Liver (tissue), 9 donors: Measurements from ENCODE around the gene HMGB4. TPM values are rescaled to one million over a fixed set of nuclear protein-coding genes. Genes with fewer than 3 reads are reported as not detected.

ENCODE experiments used
- DNase-seq: peaks from one replicate; pipeline ENCODE4 v3.0.0-alpha.2; 2017; ENCODE audit warnings: low spot score
- H3K27ac ChIP-seq, 2 donors: one replicate each; pipeline ENCODE4 v1.7.0; 2013; ENCODE audit warnings: inconsistent platforms in 2 of 2, low read length in 2 of 2, control low read depth in 1 of 2, low read depth in 1 of 2, mild to moderate bottlenecking in 1 of 2
- H3K27me3 ChIP-seq, 4 donors: one replicate each; pipeline versions ENCODE4 v1.6.1 to v1.7.0; 2013; ENCODE audit warnings: low read length in 3 of 4, inconsistent platforms in 1 of 4, mild to moderate bottlenecking in 1 of 4, moderate library complexity in 1 of 4; ENCODE audit not compliant: control insufficient read depth in 4 of 4, insufficient read depth in 4 of 4
- H3K36me3 ChIP-seq, 4 donors: one replicate each; pipeline versions ENCODE4 v1.6.1 to v1.7.0; 2013; ENCODE audit warnings: low read length in 3 of 4, mild to moderate bottlenecking in 3 of 4, low read depth in 1 of 4, moderate library complexity in 1 of 4; ENCODE audit not compliant: control insufficient read depth in 4 of 4, insufficient read depth in 3 of 4
- H3K4me1 ChIP-seq, 4 donors: one replicate each; pipeline versions ENCODE4 v1.6.1 to v1.7.0; 2013; ENCODE audit warnings: low read length in 3 of 4, mild to moderate bottlenecking in 3 of 4, moderate library complexity in 1 of 4; ENCODE audit not compliant: control insufficient read depth in 4 of 4, insufficient read depth in 4 of 4
- H3K4me3 ChIP-seq, 3 donors: one replicate each; pipeline versions ENCODE4 v1.6.1 to v1.7.0; 2013; ENCODE audit warnings: low read length in 3 of 3, control low read depth in 1 of 3, low read depth in 1 of 3, mild to moderate bottlenecking in 1 of 3
- H3K9ac ChIP-seq, 2 donors: one replicate each; pipeline ENCODE4 v1.7.0; 2013; ENCODE audit warnings: low read length in 2 of 2, mild to moderate bottlenecking in 2 of 2, moderate library complexity in 2 of 2, control low read depth in 1 of 2, low read depth in 1 of 2
- H3K9me3 ChIP-seq, 4 donors: one replicate each; pipeline versions ENCODE4 v1.6.1 to v1.7.0; 2013; ENCODE audit warnings: low read length in 3 of 4; ENCODE audit not compliant: control insufficient read depth in 4 of 4
- ATF3 ChIP-seq: IDR thresholded peaks from 2 replicates; pipeline ENCODE4 v1.6.1; 2016; ENCODE audit warnings: antibody characterized with exemption
- CTCF ChIP-seq: fragments of 150-350 bp; IDR thresholded peaks from 2 replicates; pipeline ENCODE4 v1.5.1; 2017; ENCODE audit warnings: improper control_type of control experiment, low read depth, low read length; ENCODE audit not compliant: missing input control
- EGR1 ChIP-seq, 2 donors: IDR thresholded peaks; 2 replicates each; pipeline ENCODE4 v1.6.1; 2016 to 2018; ENCODE audit warnings: antibody characterized with exemption in 2 of 2, low read depth in 2 of 2
- FOXA1 ChIP-seq: IDR thresholded peaks from 2 replicates; pipeline ENCODE4 v1.6.1; 2016; ENCODE audit warnings: antibody characterized with exemption
- FOXA2 ChIP-seq: IDR thresholded peaks from 2 replicates; pipeline ENCODE4 v1.6.1; 2016; ENCODE audit warnings: antibody characterized with exemption
- GABPA ChIP-seq, 2 donors: IDR thresholded peaks in 1 of 2; conservative IDR thresholded peaks in 1 of 2; 2 replicates each; pipeline ENCODE4 v1.6.1; 2016; ENCODE audit warnings: antibody characterized with exemption in 2 of 2, mild to moderate bottlenecking in 1 of 2, moderate library complexity in 1 of 2
- HNF4A ChIP-seq, 2 donors: conservative IDR thresholded peaks; 2 replicates each; pipeline ENCODE4 v1.6.1; 2016; ENCODE audit warnings: antibody characterized with exemption in 2 of 2, mild to moderate bottlenecking in 2 of 2
- HNF4G ChIP-seq: IDR thresholded peaks from 2 replicates; pipeline ENCODE4 v1.6.1; 2016; ENCODE audit warnings: antibody characterized with exemption
- JUND ChIP-seq, 2 donors: IDR thresholded peaks; 2 replicates each; pipeline ENCODE4 v1.6.1; 2016; ENCODE audit warnings: antibody characterized with exemption in 2 of 2
- NR2F2 ChIP-seq: IDR thresholded peaks from 2 replicates; pipeline ENCODE4 v1.6.1; 2016; ENCODE audit warnings: antibody characterized with exemption
- RAD21 ChIP-seq, 2 donors: IDR thresholded peaks; 2 replicates each; pipeline ENCODE4 v1.6.1; 2016; ENCODE audit warnings: antibody characterized with exemption in 2 of 2, mild to moderate bottlenecking in 2 of 2
- SP1 ChIP-seq: IDR thresholded peaks from 2 replicates; pipeline ENCODE4 v1.6.1; 2018; ENCODE audit warnings: antibody characterized with exemption, mild to moderate bottlenecking
- TAF1 ChIP-seq: conservative IDR thresholded peaks from 2 replicates; pipeline ENCODE4 v1.6.1; 2016; ENCODE audit warnings: antibody characterized with exemption, mild to moderate bottlenecking
- YY1 ChIP-seq: IDR thresholded peaks from 2 replicates; pipeline ENCODE4 v1.6.1; 2016; ENCODE audit warnings: antibody characterized with exemption, mild to moderate bottlenecking
- WGBS: extraction: QIAGEN DNeasy Blood & Tissue Kit; methylation state at CpG from one replicate; pipeline ENCODE4 v1.1.7; 2013; 5-methylcytosine and 5-hydroxymethylcytosine counted together
- polyA plus RNA-seq, 2 donors: library from polyadenylated mRNA; stranded (reverse) in 1 of 2; unstranded in 1 of 2; fragments of 200-250 nt in 1 of 2; fragments of >200 nt in 1 of 2; fragmentation: Nextera tagmentation in 1 of 2; extraction: Ambion mirVana in 1 of 2; gene quantifications; one replicate each; pipeline versions ENCODE4 v1.2.1 to v1.2.3, GENCODE V29; 2013 to 2015
- total RNA-seq, 2 donors: library from RNA; depleted of rRNA; stranded (reverse); fragments of >200 nt; gene quantifications; one replicate each; pipeline ENCODE4 v1.2.3, GENCODE V29; 2014
- TF ChIP-seq, protein P1 (sequence below): IDR thresholded peaks from 2 replicates; pipeline ENCODE4 v1.6.1; 2016; ENCODE audit warnings: antibody characterized with exemption
- TF ChIP-seq, protein P2 (sequence below): IDR thresholded peaks from 2 replicates; pipeline ENCODE4 v1.6.1; 2016; ENCODE audit warnings: antibody characterized with exemption, mild to moderate bottlenecking
- donor health status: healthy.
- donor health status: healthy.
- donor health status: healthy.
- donor health status: healthy.
- donor health status: healthy.

Gene HMGB4
- total and polyA plus RNA-seq, 4 donors: not detected

GRCh38 chr1:33821291-33821690, 42.6 kb upstream of the HMGB4 start (continued):
- TF ChIP-seq JUND (IDR thresholded peaks at IDR 0.05) (no peak), CTCF (no peak), TAF1 (no peak), NR2F2 (no peak), EGR1 (IDR thresholded peaks at IDR 0.05; ENCODE audit: low read depth in 2 of 2) (no peak)

DNA sequence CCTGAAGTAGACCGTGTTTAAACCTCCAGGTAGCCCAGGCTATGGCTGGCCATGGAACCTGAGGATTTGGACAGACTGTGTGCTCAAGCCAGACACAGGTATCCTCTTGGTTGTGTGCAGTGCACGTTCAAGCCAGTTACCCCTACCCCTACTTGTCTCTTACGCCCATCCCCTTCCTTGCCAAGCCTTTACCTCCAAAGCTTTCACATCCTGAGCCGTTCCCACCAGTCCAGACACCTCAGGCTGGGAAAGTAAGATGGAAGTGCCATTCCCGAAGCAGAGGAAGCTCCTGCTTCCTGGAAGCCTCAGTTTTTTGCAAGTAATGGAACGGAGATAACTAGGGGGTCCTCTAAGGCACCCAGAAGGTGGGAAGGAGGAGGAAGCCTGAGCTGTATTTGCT, 41.5 kb upstream of the HMGB4 start:
- Histone ChIP-seq H3K36me3 (no peaks in the 10 kb centered on the region), H3K4me3 (no peak overlapping the region), H3K4me1 (no peaks in the 10 kb centered on the region), H3K27me3 (peaks cover 0 to 2% (median 0%) of the 10 kb centered on the region in 4 donors), H3K9me3 (no peaks in the 10 kb centered on the region), H3K27ac (no peak overlapping the region), H3K9ac (no peak overlapping the region)
- no peak for DNase-seq
- whole genome bisulfite sequencing: 58% methylated on average over 6 of the region's 6 CpGs
- TF ChIP-seq, protein P1, sequence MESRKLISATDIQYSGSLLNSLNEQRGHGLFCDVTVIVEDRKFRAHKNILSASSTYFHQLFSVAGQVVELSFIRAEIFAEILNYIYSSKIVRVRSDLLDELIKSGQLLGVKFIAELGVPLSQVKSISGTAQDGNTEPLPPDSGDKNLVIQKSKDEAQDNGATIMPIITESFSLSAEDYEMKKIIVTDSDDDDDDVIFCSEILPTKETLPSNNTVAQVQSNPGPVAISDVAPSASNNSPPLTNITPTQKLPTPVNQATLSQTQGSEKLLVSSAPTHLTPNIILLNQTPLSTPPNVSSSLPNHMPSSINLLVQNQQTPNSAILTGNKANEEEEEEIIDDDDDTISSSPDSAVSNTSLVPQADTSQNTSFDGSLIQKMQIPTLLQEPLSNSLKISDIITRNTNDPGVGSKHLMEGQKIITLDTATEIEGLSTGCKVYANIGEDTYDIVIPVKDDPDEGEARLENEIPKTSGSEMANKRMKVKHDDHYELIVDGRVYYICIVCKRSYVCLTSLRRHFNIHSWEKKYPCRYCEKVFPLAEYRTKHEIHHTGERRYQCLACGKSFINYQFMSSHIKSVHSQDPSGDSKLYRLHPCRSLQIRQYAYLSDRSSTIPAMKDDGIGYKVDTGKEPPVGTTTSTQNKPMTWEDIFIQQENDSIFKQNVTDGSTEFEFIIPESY: no peak
- no peak for TF ChIP-seq RAD21 (IDR thresholded peaks at IDR 0.05)
- no peak for TF ChIP-seq FOXA2
- TF ChIP-seq SP1: no peak
- TF ChIP-seq, protein P2, sequence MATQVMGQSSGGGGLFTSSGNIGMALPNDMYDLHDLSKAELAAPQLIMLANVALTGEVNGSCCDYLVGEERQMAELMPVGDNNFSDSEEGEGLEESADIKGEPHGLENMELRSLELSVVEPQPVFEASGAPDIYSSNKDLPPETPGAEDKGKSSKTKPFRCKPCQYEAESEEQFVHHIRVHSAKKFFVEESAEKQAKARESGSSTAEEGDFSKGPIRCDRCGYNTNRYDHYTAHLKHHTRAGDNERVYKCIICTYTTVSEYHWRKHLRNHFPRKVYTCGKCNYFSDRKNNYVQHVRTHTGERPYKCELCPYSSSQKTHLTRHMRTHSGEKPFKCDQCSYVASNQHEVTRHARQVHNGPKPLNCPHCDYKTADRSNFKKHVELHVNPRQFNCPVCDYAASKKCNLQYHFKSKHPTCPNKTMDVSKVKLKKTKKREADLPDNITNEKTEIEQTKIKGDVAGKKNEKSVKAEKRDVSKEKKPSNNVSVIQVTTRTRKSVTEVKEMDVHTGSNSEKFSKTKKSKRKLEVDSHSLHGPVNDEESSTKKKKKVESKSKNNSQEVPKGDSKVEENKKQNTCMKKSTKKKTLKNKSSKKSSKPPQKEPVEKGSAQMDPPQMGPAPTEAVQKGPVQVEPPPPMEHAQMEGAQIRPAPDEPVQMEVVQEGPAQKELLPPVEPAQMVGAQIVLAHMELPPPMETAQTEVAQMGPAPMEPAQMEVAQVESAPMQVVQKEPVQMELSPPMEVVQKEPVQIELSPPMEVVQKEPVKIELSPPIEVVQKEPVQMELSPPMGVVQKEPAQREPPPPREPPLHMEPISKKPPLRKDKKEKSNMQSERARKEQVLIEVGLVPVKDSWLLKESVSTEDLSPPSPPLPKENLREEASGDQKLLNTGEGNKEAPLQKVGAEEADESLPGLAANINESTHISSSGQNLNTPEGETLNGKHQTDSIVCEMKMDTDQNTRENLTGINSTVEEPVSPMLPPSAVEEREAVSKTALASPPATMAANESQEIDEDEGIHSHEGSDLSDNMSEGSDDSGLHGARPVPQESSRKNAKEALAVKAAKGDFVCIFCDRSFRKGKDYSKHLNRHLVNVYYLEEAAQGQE: no peak
- no peak for TF ChIP-seq HNF4A (conservative IDR thresholded peaks at IDR 0.05)
- no peak for TF ChIP-seq HNF4G
- no peak for TF ChIP-seq JUND (IDR thresholded peaks at IDR 0.05)
- TF ChIP-seq YY1: no peak
- no peak for TF ChIP-seq FOXA1
- no peak for TF ChIP-seq GABPA (IDR thresholded peaks at IDR 0.05 in 1 of 2, conservative IDR thresholded peaks at IDR 0.05 in 1 of 2)
- no peak for TF ChIP-seq NR2F2
- TF ChIP-seq ATF3: no peak
